Activated naive CD8-positive, alpha-beta T cell treated with anti-CD3 and anti-CD28 coated beads for 36 hours (primary cell): ENCODE data around the gene LRRFIP1. TPM values are rescaled to one million over a fixed set of nuclear protein-coding genes. Genes with fewer than 3 reads are reported as not detected.
A peak's percentile ranks its signal among the peaks of the same experiment; 100 is the strongest.

Source experiments
- DNase-seq: peaks from one replicate; pipeline ENCODE4 v3.0.0; 2021
- H3K27ac Mint-ChIP-seq: one replicate; pipeline ENCODE4 v1.8.0; 2022; ENCODE audit warnings: mild to moderate bottlenecking, moderate library complexity, mixed read lengths
- H3K27me3 Mint-ChIP-seq: one replicate; pipeline ENCODE4 v1.8.0; 2022; ENCODE audit warnings: mild to moderate bottlenecking, mixed read lengths
- H3K36me3 Mint-ChIP-seq: one replicate; pipeline ENCODE4 v1.8.0; 2021; ENCODE audit warnings: mild to moderate bottlenecking, mixed read lengths
- H3K4me1 Mint-ChIP-seq: one replicate; pipeline ENCODE4 v1.8.0; 2021; ENCODE audit warnings: mixed read lengths
- H3K4me3 Mint-ChIP-seq: one replicate; pipeline ENCODE4 v1.8.0; 2022; ENCODE audit warnings: mild to moderate bottlenecking, moderate library complexity, mixed read lengths
- H3K9me3 Mint-ChIP-seq: one replicate; pipeline ENCODE4 v1.8.0; 2022; ENCODE audit warnings: mixed read lengths
- total RNA-seq, 2 experiments: library from RNA; stranded (reverse); gene quantifications; one replicate each; pipeline ENCODE4 v1.2.3, GENCODE V29; 2021

LRRFIP1 gene
- total RNA-seq, 2 experiments from 2014 or later: 162 to 164 TPM

GRCh38 chr2:237716011-237716410, 88.6 kb downstream of the LRRFIP1 start:
- peaks cover 19% of the 10 kb centered on the region for H3K36me3 Mint-ChIP-seq
- H3K9me3 Mint-ChIP-seq: no peaks in the 10 kb centered on the region
- H3K4me1 Mint-ChIP-seq: peaks cover 44% of the 10 kb centered on the region
- H3K27ac Mint-ChIP-seq: no peak overlapping the region
- no peak for DNase-seq
- H3K27me3 Mint-ChIP-seq: no peaks in the 10 kb centered on the region
- H3K4me3 Mint-ChIP-seq: no peak overlapping the region

- no peak overlapping the region for H3K4me3 Mint-ChIP-seq
- DNase-seq: no peak
- no peak overlapping the region for H3K27ac Mint-ChIP-seq
- peaks cover 48% of the 10 kb centered on the region for H3K4me1 Mint-ChIP-seq
- H3K36me3 Mint-ChIP-seq: peaks cover 12% of the 10 kb centered on the region
- H3K9me3 Mint-ChIP-seq: no peaks in the 10 kb centered on the region
- H3K27me3 Mint-ChIP-seq: no peaks in the 10 kb centered on the region
Measured at GRCh38 chr2:237717366-237718276, 90.2 kb downstream of the LRRFIP1 start.

- H3K27me3 Mint-ChIP-seq: no peaks in the 10 kb centered on the region
Measured at GRCh38 chr2:237718277-237718634, 90.9 kb downstream of the LRRFIP1 start.

GRCh38 chr2:237720444-237720843, 93.1 kb downstream of the LRRFIP1 start:
- no peaks in the 10 kb centered on the region for H3K27me3 Mint-ChIP-seq
- H3K36me3 Mint-ChIP-seq: peaks cover 12% of the 10 kb centered on the region
- no peak overlapping the region for H3K4me3 Mint-ChIP-seq
- H3K27ac Mint-ChIP-seq: no peak overlapping the region
- no peak for DNase-seq
- H3K9me3 Mint-ChIP-seq: no peaks in the 10 kb centered on the region
- H3K4me1 Mint-ChIP-seq: peaks cover 36% of the 10 kb centered on the region

More at GRCh38 chr2:237718277-237718634, 90.9 kb downstream of the LRRFIP1 start:
- H3K36me3 Mint-ChIP-seq: peaks cover 12% of the 10 kb centered on the region
- peaks cover 48% of the 10 kb centered on the region for H3K4me1 Mint-ChIP-seq
- H3K4me3 Mint-ChIP-seq: no peak overlapping the region
- no peaks in the 10 kb centered on the region for H3K9me3 Mint-ChIP-seq
- no peak overlapping the region for H3K27ac Mint-ChIP-seq
- DNase-seq: no peak

GRCh38 chr2:237720957-237721356, 93.6 kb downstream of the LRRFIP1 start:
- no peak for DNase-seq
- no peak overlapping the region for H3K27ac Mint-ChIP-seq
- peaks cover 9% of the 10 kb centered on the region for H3K36me3 Mint-ChIP-seq
- H3K27me3 Mint-ChIP-seq: no peaks in the 10 kb centered on the region
- H3K9me3 Mint-ChIP-seq: no peaks in the 10 kb centered on the region
- H3K4me3 Mint-ChIP-seq: no peak overlapping the region
- peaks cover 32% of the 10 kb centered on the region for H3K4me1 Mint-ChIP-seq

GRCh38 chr2:237721458-237721857, 94.1 kb downstream of the LRRFIP1 start:
- Mint-ChIP-seq H3K4me1 (peaks cover 34% of the 10 kb centered on the region), H3K27ac (no peak overlapping the region), H3K27me3 (no peaks in the 10 kb centered on the region), H3K9me3 (no peaks in the 10 kb centered on the region), H3K4me3 (no peak overlapping the region), H3K36me3 (peaks cover 13% of the 10 kb centered on the region)
- DNase-seq: no peak

- DNase-seq: no peak
- Mint-ChIP-seq H3K36me3 (peaks cover 15% of the 10 kb centered on the region), H3K4me1 (peaks cover 34% of the 10 kb centered on the region), H3K27me3 (no peaks in the 10 kb centered on the region), H3K9me3 (no peaks in the 10 kb centered on the region), H3K27ac (no peak overlapping the region), H3K4me3 (no peak overlapping the region)
Measured at GRCh38 chr2:237722616-237723015, 95.2 kb downstream of the LRRFIP1 start.

GRCh38 chr2:237723023-237723422, 95.6 kb downstream of the LRRFIP1 start:
- Mint-ChIP-seq H3K27me3 (no peaks in the 10 kb centered on the region), H3K36me3 (peaks cover 15% of the 10 kb centered on the region), H3K4me3 (no peak overlapping the region), H3K27ac (no peak overlapping the region), H3K4me1 (peaks cover 32% of the 10 kb centered on the region), H3K9me3 (no peaks in the 10 kb centered on the region)
- DNase-seq: no peak

- Mint-ChIP-seq H3K4me1 (peaks cover 32% of the 10 kb centered on the region), H3K27ac (peak overlapping the region; percentile 14)
Measured at GRCh38 chr2:237723602-237724001, 96.2 kb downstream of the LRRFIP1 start.

GRCh38 chr2:237724811-237725478, 97.6 kb downstream of the LRRFIP1 start:
- no peaks in the 10 kb centered on the region for H3K27me3 Mint-ChIP-seq
- H3K9me3 Mint-ChIP-seq: no peaks in the 10 kb centered on the region
- peaks cover 33% of the 10 kb centered on the region for H3K4me1 Mint-ChIP-seq
- no peak overlapping the region for H3K27ac Mint-ChIP-seq
- no peak overlapping the region for H3K4me3 Mint-ChIP-seq
- no peak for DNase-seq
- peaks cover 15% of the 10 kb centered on the region for H3K36me3 Mint-ChIP-seq

More at GRCh38 chr2:237723602-237724001, 96.2 kb downstream of the LRRFIP1 start:
- Mint-ChIP-seq H3K27me3 (no peaks in the 10 kb centered on the region), H3K4me3 (no peak overlapping the region), H3K36me3 (peaks cover 15% of the 10 kb centered on the region), H3K9me3 (no peaks in the 10 kb centered on the region)
- no peak for DNase-seq

- Mint-ChIP-seq H3K27me3 (no peaks in the 10 kb centered on the region), H3K9me3 (no peaks in the 10 kb centered on the region), H3K36me3 (peaks cover 11% of the 10 kb centered on the region), H3K27ac (no peak overlapping the region), H3K4me1 (peaks cover 36% of the 10 kb centered on the region), H3K4me3 (no peak overlapping the region)
- no peak for DNase-seq
Measured at GRCh38 chr2:237725661-237726060, 98.3 kb downstream of the LRRFIP1 start.

- Mint-ChIP-seq H3K9me3 (no peaks in the 10 kb centered on the region), H3K27me3 (no peaks in the 10 kb centered on the region), H3K27ac (no peak overlapping the region), H3K4me3 (no peak overlapping the region), H3K36me3 (peaks cover 13% of the 10 kb centered on the region), H3K4me1 (peaks cover 37% of the 10 kb centered on the region)
- no peak for DNase-seq
Measured at GRCh38 chr2:237726401-237726830, 99.0 kb downstream of the LRRFIP1 start.

GRCh38 chr2:237727363-237727762, 100.0 kb downstream of the LRRFIP1 start:
- no peak for DNase-seq
- H3K27me3 Mint-ChIP-seq: no peaks in the 10 kb centered on the region

GRCh38 chr2:237729681-237730475, 102.5 kb downstream of the LRRFIP1 start:
- Mint-ChIP-seq H3K27me3 (no peaks in the 10 kb centered on the region), H3K4me1 (peaks cover 36% of the 10 kb centered on the region), H3K36me3 (peaks cover 10% of the 10 kb centered on the region), H3K9me3 (no peaks in the 10 kb centered on the region), H3K27ac (no peak overlapping the region), H3K4me3 (no peak overlapping the region)
- no peak for DNase-seq

More at GRCh38 chr2:237727363-237727762, 100.0 kb downstream of the LRRFIP1 start:
- H3K4me1 Mint-ChIP-seq: peaks cover 39% of the 10 kb centered on the region
- no peak overlapping the region for H3K4me3 Mint-ChIP-seq
- peak overlapping the region; percentile 20 for H3K27ac Mint-ChIP-seq
- no peaks in the 10 kb centered on the region for H3K9me3 Mint-ChIP-seq
- H3K36me3 Mint-ChIP-seq: peaks cover 14% of the 10 kb centered on the region

GRCh38 chr2:237731663-237732062, 104.3 kb downstream of the LRRFIP1 start:
- Mint-ChIP-seq H3K27me3 (no peaks in the 10 kb centered on the region), H3K36me3 (peaks cover 10% of the 10 kb centered on the region), H3K4me3 (peak overlapping the region; percentile 37), H3K4me1 (peaks cover 34% of the 10 kb centered on the region), H3K27ac (peak overlapping the region; percentile 88), H3K9me3 (no peaks in the 10 kb centered on the region)
- DNase-seq: peak; percentile 58
